ENCODE measurements around the gene CBX8.

The CBX8 gene

DNA sequence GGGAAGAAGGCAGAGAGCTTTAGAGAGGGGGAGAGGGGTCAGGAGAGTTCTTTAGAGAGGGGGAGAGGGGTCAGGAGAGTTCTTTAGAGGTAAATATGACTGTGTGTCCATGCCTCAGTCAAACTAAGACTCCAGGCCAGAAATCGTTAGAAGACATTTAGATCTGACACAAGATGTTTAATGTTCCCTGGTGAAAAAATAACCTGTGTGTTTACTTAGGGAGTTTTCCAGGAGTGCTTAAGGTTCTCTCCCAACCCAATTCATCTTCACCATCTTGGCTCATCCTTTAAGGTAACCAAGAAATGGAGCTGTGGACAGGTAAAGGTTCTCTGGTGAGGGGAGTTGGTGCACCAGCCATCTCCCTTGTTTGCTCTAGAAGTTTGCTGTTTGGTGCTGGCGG lies 32.6 kb upstream of the CBX8 start:
- H3F3A ChIP-seq (ENCODE audit: insufficient read depth), result no peaks in the 10 kb centered on the region
- H3K79me2 ChIP-seq (ENCODE audit: insufficient read depth, low read length), result no peaks in the 10 kb centered on the region
- no peak overlapping the region for H2AFZ ChIP-seq (ENCODE audit: low read depth, low read length, severe bottlenecking)
- H3K36me3 ChIP-seq (ENCODE audit: low read length), result no peaks in the 10 kb centered on the region
- H3K27ac ChIP-seq (ENCODE audit: low read depth, low read length), result no peak overlapping the region
- H3K9me2 ChIP-seq (replicated peaks; ENCODE audit: insufficient read depth, low read length), result no peaks in the 10 kb centered on the region
- no peak overlapping the region for H3K4me3 ChIP-seq (ENCODE audit: insufficient read depth, low read length, poor library complexity, severe bottlenecking)
- no peak overlapping the region for H3K9ac ChIP-seq (ENCODE audit: low read length)
- TF ChIP-seq EZH2phosphoT487 (conservative IDR thresholded peaks at IDR 0.05; ENCODE audit: low read length), result no peak
- 0 out of 2 replicates have a peak, but pooled peaks cover 4% of the 10 kb centered on the region for H4K20me1 ChIP-seq (ENCODE audit: low read depth, low read length)
- no peak overlapping the region for H3K4me2 ChIP-seq (ENCODE audit: low read depth, low read length, poor library complexity, severe bottlenecking)
- no peaks in the 10 kb centered on the region for H3K27me3 ChIP-seq (ENCODE audit: low read length)
- H3K9me3 ChIP-seq (ENCODE audit: insufficient read depth, low read length), result no peaks in the 10 kb centered on the region

DNA sequence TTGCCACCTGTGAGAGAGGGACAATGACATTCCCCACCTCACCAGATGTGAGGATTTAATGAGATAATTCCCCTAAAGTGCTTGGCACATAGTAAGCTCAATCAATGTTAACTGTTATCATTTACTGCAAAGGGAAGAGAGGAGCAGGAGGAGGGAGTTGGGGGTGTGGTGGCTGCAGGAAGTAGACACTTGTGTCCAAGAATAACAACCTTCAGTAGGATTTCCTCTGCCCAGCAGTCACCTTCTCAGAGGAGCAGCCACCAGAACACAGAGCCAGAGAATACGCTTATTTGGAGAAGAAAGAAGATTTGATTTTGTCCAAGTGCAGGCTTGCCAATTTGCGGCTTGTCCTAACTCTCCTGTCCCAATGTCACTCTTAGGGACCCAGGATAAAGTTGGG lies 32.1 kb upstream of the CBX8 start:
- Histone ChIP-seq H3K79me2 (ENCODE audit: insufficient read depth, low read length) (no peaks in the 10 kb centered on the region), H3K27ac (ENCODE audit: low read depth, low read length) (no peak overlapping the region), H3F3A (ENCODE audit: insufficient read depth) (no peaks in the 10 kb centered on the region), H2AFZ (ENCODE audit: low read depth, low read length, severe bottlenecking) (no peak overlapping the region), H3K36me3 (ENCODE audit: low read length) (no peaks in the 10 kb centered on the region), H3K9me3 (ENCODE audit: insufficient read depth, low read length) (no peaks in the 10 kb centered on the region), H3K4me3 (ENCODE audit: insufficient read depth, low read length, poor library complexity, severe bottlenecking) (no peak overlapping the region), H3K27me3 (ENCODE audit: low read length) (no peaks in the 10 kb centered on the region), H3K9me2 (replicated peaks; ENCODE audit: insufficient read depth, low read length) (no peaks in the 10 kb centered on the region), H3K9ac (ENCODE audit: low read length) (no peak overlapping the region), H4K20me1 (ENCODE audit: low read depth, low read length) (0 out of 2 replicates have a peak, but pooled peaks cover 4% of the 10 kb centered on the region), H3K4me2 (ENCODE audit: low read depth, low read length, poor library complexity, severe bottlenecking) (no peak overlapping the region)
- TF ChIP-seq, protein P1, sequence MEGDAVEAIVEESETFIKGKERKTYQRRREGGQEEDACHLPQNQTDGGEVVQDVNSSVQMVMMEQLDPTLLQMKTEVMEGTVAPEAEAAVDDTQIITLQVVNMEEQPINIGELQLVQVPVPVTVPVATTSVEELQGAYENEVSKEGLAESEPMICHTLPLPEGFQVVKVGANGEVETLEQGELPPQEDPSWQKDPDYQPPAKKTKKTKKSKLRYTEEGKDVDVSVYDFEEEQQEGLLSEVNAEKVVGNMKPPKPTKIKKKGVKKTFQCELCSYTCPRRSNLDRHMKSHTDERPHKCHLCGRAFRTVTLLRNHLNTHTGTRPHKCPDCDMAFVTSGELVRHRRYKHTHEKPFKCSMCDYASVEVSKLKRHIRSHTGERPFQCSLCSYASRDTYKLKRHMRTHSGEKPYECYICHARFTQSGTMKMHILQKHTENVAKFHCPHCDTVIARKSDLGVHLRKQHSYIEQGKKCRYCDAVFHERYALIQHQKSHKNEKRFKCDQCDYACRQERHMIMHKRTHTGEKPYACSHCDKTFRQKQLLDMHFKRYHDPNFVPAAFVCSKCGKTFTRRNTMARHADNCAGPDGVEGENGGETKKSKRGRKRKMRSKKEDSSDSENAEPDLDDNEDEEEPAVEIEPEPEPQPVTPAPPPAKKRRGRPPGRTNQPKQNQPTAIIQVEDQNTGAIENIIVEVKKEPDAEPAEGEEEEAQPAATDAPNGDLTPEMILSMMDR (IDR thresholded peaks at IDR 0.05; ENCODE audit: insufficient read depth, low read length, poor library complexity, severe bottlenecking), result no peak
- no peak for TF ChIP-seq EZH2phosphoT487 (conservative IDR thresholded peaks at IDR 0.05; ENCODE audit: low read length)

DNA sequence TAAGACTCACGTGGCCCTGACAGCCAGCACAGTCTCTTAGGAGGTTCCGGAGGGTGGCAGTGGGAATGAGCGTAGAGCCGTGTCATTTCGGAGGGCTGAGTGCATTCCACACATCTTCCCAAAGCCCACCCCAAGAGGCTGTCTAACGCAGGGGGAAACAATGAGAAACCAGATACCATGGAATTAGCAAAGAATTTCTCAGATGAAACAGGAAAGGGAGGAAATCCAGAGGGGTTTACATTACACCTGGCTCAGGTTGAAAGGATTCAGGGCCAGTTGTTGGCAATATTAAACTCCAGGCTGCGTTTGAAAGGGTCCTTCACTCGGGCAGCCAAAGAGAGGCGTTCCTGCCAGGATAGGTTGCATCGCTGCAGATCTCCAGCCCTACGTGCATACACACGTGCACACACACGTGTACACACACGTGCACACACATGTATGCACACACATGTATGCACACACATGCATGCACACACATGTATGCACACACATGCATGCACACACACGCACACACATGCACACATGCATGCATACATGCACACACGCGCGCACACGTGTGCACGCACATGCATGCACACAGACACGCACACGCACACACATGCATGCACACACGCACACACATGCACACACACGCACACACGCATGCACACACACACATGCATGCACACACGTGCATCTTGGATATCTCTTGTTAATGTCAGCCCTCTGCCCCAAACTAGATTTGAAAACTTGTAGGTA lies 30.1 kb upstream of the CBX8 start:
- no peaks in the 10 kb centered on the region for H3K27me3 ChIP-seq (ENCODE audit: low read length)
- H3K9ac ChIP-seq (ENCODE audit: low read length), result no peak overlapping the region
- H3K9me2 ChIP-seq (replicated peaks; ENCODE audit: insufficient read depth, low read length), result no peaks in the 10 kb centered on the region
- no peak overlapping the region for H3K4me3 ChIP-seq (ENCODE audit: insufficient read depth, low read length, poor library complexity, severe bottlenecking)
- TF ChIP-seq EZH2phosphoT487 (conservative IDR thresholded peaks at IDR 0.05; ENCODE audit: low read length), result no peak
- TF ChIP-seq, protein P1 (IDR thresholded peaks at IDR 0.05; ENCODE audit: insufficient read depth, low read length, poor library complexity, severe bottlenecking), result no peak
- H3K79me2 ChIP-seq (ENCODE audit: insufficient read depth, low read length), result no peaks in the 10 kb centered on the region
- H3K4me2 ChIP-seq (ENCODE audit: low read depth, low read length, poor library complexity, severe bottlenecking), result no peak overlapping the region
- no peaks in the 10 kb centered on the region for H4K20me1 ChIP-seq (ENCODE audit: low read depth, low read length)
- H3F3A ChIP-seq (ENCODE audit: insufficient read depth), result no peaks in the 10 kb centered on the region
- H3K27ac ChIP-seq (ENCODE audit: low read depth, low read length), result no peak overlapping the region
- H3K36me3 ChIP-seq (ENCODE audit: low read length), result no peaks in the 10 kb centered on the region
- no peak overlapping the region for H2AFZ ChIP-seq (ENCODE audit: low read depth, low read length, severe bottlenecking)
- H3K9me3 ChIP-seq (ENCODE audit: insufficient read depth, low read length), result no peaks in the 10 kb centered on the region

DNA sequence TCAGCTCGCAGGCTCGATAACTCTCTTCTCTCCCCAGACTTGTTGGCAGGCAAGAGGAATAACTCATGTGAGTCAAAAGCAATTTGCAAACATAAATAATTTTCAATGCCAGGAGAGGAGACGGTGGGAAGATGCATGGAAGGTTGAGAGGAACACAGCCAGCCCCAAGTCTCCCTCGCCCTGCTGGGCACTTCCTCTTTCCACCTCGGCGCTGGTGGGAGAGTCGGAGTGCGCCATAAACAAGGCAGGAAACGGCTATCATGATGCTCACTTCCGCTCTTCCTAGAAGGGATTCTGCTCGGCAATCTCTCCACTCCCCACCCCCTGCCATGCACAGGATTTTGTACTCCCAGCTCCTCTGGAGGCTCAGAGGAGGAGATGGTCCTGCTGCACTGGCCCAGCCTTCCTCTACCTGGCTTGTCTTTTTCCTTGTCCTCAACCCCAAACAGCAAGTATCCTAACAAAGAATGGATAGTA lies 29.4 kb upstream of the CBX8 start:
- H2AFZ ChIP-seq (ENCODE audit: low read depth, low read length, severe bottlenecking), result no peak overlapping the region
- no peaks in the 10 kb centered on the region for H3K36me3 ChIP-seq (ENCODE audit: low read length)
- no peaks in the 10 kb centered on the region for H3K79me2 ChIP-seq (ENCODE audit: insufficient read depth, low read length)
- TF ChIP-seq, protein P1 (IDR thresholded peaks at IDR 0.05; ENCODE audit: insufficient read depth, low read length, poor library complexity, severe bottlenecking), result no peak
- TF ChIP-seq EZH2phosphoT487 (conservative IDR thresholded peaks at IDR 0.05; ENCODE audit: low read length), result no peak
- H3K27ac ChIP-seq (ENCODE audit: low read depth, low read length), result no peak overlapping the region
- H3K27me3 ChIP-seq (ENCODE audit: low read length), result no peaks in the 10 kb centered on the region
- no peaks in the 10 kb centered on the region for H3K9me2 ChIP-seq (replicated peaks; ENCODE audit: insufficient read depth, low read length)
- H3K9ac ChIP-seq (ENCODE audit: low read length), result no peak overlapping the region
- no peak overlapping the region for H3K4me3 ChIP-seq (ENCODE audit: insufficient read depth, low read length, poor library complexity, severe bottlenecking)
- H4K20me1 ChIP-seq (ENCODE audit: low read depth, low read length), result no peaks in the 10 kb centered on the region
- H3K4me2 ChIP-seq (ENCODE audit: low read depth, low read length, poor library complexity, severe bottlenecking), result no peak overlapping the region
- H3K9me3 ChIP-seq (ENCODE audit: insufficient read depth, low read length), result no peaks in the 10 kb centered on the region
- no peaks in the 10 kb centered on the region for H3F3A ChIP-seq (ENCODE audit: insufficient read depth)
